ENCODE measurements around the gene WNT3A.
A peak's percentile ranks its signal among the peaks of the same experiment; 100 is the strongest.

Gene WNT3A

GRCh38 chr1:228003461-228004330 lies 3.1 kb upstream of the WNT3A start:
- TF ChIP-seq CTCF (conservative IDR thresholded peaks at IDR 0.05; ENCODE audit: control insufficient read depth, insufficient read depth, low read depth, low read length) = no peak
- no peak for DNase-seq (ENCODE audit: low read depth)
- H3K4me3 ChIP-seq (ENCODE audit: control insufficient read depth, low read depth, low read length) = no peak overlapping the region

- no peak overlapping the region for H3K4me3 ChIP-seq (ENCODE audit: control insufficient read depth, low read depth, low read length)
- DNase-seq (ENCODE audit: low read depth) = peak; percentile 22
- peak; percentile 44 for TF ChIP-seq CTCF (conservative IDR thresholded peaks at IDR 0.05; ENCODE audit: control insufficient read depth, insufficient read depth, low read depth, low read length)
Observed at GRCh38 chr1:228004331-228004855, 2.4 kb upstream of the WNT3A start.

- DNase-seq (ENCODE audit: low read depth) = no peak
- TF ChIP-seq CTCF (conservative IDR thresholded peaks at IDR 0.05; ENCODE audit: control insufficient read depth, insufficient read depth, low read depth, low read length) = no peak
- no peak overlapping the region for H3K4me3 ChIP-seq (ENCODE audit: control insufficient read depth, low read depth, low read length)
Observed at GRCh38 chr1:228004856-228005462, 1.8 kb upstream of the WNT3A start.

GRCh38 chr1:228005511-228006033 lies 1.2 kb upstream of the WNT3A start:
- no peak for DNase-seq (ENCODE audit: low read depth)
- H3K4me3 ChIP-seq (ENCODE audit: control insufficient read depth, low read depth, low read length) = no peak overlapping the region
- TF ChIP-seq CTCF (conservative IDR thresholded peaks at IDR 0.05; ENCODE audit: control insufficient read depth, insufficient read depth, low read depth, low read length) = no peak

GRCh38 chr1:228006034-228006785 lies 588 bp upstream of the WNT3A start:
- H3K4me3 ChIP-seq (ENCODE audit: control insufficient read depth, low read depth, low read length) = no peak overlapping the region
- no peak for TF ChIP-seq CTCF (conservative IDR thresholded peaks at IDR 0.05; ENCODE audit: control insufficient read depth, insufficient read depth, low read depth, low read length)
- DNase-seq (ENCODE audit: low read depth) = no peak

- TF ChIP-seq CTCF (conservative IDR thresholded peaks at IDR 0.05; ENCODE audit: control insufficient read depth, insufficient read depth, low read depth, low read length) = no peak
Observed at GRCh38 chr1:228007049-228007800, 427 bp downstream of the WNT3A start.

More at GRCh38 chr1:228007049-228007800, 427 bp downstream of the WNT3A start:
- H3K4me3 ChIP-seq (ENCODE audit: control insufficient read depth, low read depth, low read length) = no peak overlapping the region
- no peak for DNase-seq (ENCODE audit: low read depth)

Data from fibroblast of mammary gland (primary cell).